ENCODE results near the gene ADAM12.
"Not testable (repeated sequence)": the region's sequence is repeated elsewhere in the genome, so short reads cannot be mapped to it uniquely, and the experiment has no call there.

The ADAM12 gene

DNA sequence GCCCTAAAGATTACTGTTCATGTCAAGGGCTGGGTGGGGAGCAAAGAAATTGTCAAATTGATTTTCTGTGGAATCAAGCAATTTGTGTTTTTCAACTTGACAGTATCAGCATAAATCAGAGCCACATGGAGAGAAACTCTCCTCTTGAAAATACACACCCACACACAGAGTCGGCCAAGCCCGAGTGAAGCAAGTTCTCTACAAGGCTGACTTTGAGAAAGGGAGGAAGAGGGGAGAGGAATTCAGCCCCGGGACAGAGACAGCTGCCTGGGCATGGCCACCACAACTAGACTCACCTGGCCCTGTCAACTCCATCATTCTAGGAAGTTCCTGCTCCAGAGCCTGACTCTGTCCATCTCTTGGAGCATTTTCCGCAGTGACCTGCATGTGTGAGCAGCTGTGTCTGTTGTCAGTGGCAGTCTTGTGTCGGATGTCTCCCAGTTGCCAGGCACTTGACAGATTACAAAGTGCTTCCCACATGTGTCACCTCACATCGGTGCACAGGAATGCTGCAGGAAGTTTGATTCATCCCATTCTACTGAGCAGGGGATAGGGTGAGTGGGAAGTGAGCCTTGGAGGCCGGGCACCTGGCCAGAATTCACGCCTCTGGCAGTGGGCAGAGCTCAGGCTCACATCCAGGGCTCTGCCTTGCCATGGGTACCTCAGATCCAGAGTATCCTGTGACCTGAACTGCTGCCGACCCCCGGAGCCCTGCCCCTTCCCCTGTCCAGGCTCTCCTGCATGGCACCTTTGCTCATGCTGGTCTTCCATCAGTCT lies 37.9 kb downstream of the ADAM12 start:
- H3K4me3 ChIP-seq (ENCODE audit: low read length) = no peak overlapping the region
- H2AFZ ChIP-seq (ENCODE audit: low read depth, low read length) = no peak overlapping the region
- H3K27me3 ChIP-seq (ENCODE audit: low read depth, low read length) = no peaks in the 10 kb centered on the region
- no peak overlapping the region for H3K4me2 ChIP-seq (ENCODE audit: low read length)
- TF ChIP-seq, protein P1, sequence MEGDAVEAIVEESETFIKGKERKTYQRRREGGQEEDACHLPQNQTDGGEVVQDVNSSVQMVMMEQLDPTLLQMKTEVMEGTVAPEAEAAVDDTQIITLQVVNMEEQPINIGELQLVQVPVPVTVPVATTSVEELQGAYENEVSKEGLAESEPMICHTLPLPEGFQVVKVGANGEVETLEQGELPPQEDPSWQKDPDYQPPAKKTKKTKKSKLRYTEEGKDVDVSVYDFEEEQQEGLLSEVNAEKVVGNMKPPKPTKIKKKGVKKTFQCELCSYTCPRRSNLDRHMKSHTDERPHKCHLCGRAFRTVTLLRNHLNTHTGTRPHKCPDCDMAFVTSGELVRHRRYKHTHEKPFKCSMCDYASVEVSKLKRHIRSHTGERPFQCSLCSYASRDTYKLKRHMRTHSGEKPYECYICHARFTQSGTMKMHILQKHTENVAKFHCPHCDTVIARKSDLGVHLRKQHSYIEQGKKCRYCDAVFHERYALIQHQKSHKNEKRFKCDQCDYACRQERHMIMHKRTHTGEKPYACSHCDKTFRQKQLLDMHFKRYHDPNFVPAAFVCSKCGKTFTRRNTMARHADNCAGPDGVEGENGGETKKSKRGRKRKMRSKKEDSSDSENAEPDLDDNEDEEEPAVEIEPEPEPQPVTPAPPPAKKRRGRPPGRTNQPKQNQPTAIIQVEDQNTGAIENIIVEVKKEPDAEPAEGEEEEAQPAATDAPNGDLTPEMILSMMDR (IDR thresholded peaks at IDR 0.05; ENCODE audit: low read depth, low read length) = no peak
- TF ChIP-seq EZH2phosphoT487 (IDR thresholded peaks at IDR 0.05; ENCODE audit: low read depth) = no peak
- no peaks in the 10 kb centered on the region for H3K79me2 ChIP-seq (ENCODE audit: low read length)
- no peaks in the 10 kb centered on the region for H3K4me1 ChIP-seq (ENCODE audit: low read length)
- no peak overlapping the region for H3K27ac ChIP-seq (ENCODE audit: low read length)
- no peaks in the 10 kb centered on the region for H4K20me1 ChIP-seq (ENCODE audit: insufficient read depth, low read length)
- no peak overlapping the region for H3K9ac ChIP-seq (ENCODE audit: low read length)
- H3K36me3 ChIP-seq (replicated peaks; ENCODE audit: low read depth, low read length) = no peaks in the 10 kb centered on the region
- H3K9me3 ChIP-seq (ENCODE audit: insufficient read depth, low read length) = no peaks in the 10 kb centered on the region

DNA sequence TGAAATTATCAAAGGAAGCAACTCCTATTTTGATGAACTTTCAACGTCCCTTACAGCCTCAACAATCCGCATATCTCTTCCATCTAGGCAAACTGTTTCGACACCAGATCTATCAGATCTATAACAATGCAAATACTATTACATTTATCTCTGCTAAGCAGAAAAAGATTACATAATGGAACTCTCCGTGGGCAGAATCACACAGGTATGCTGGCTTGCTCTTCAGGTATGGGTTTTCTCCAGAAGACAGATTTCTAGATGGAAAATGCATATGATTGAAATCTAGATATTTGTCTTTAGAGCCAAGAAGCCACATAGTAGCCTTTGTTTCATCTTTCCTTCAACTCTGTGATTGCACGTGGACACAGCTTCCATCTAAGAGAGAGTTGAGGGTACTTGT lies 38.6 kb downstream of the ADAM12 start:
- Histone ChIP-seq H3K4me2 (ENCODE audit: low read length) (no peak overlapping the region), H2AFZ (ENCODE audit: low read depth, low read length) (no peak overlapping the region), H3K4me1 (ENCODE audit: low read length) (no peaks in the 10 kb centered on the region), H3K79me2 (ENCODE audit: low read length) (no peaks in the 10 kb centered on the region), H4K20me1 (ENCODE audit: insufficient read depth, low read length) (no peaks in the 10 kb centered on the region), H3K36me3 (replicated peaks; ENCODE audit: low read depth, low read length) (no peaks in the 10 kb centered on the region), H3K27me3 (ENCODE audit: low read depth, low read length) (no peaks in the 10 kb centered on the region), H3K4me3 (ENCODE audit: low read length) (no peak overlapping the region), H3K27ac (ENCODE audit: low read length) (no peak overlapping the region), H3K9me3 (ENCODE audit: insufficient read depth, low read length) (no peaks in the 10 kb centered on the region), H3K9ac (ENCODE audit: low read length) (no peak overlapping the region)
- TF ChIP-seq EZH2phosphoT487 (IDR thresholded peaks at IDR 0.05; ENCODE audit: low read depth) = no peak
- TF ChIP-seq, protein P1 (IDR thresholded peaks at IDR 0.05; ENCODE audit: low read depth, low read length) = no peak

DNA sequence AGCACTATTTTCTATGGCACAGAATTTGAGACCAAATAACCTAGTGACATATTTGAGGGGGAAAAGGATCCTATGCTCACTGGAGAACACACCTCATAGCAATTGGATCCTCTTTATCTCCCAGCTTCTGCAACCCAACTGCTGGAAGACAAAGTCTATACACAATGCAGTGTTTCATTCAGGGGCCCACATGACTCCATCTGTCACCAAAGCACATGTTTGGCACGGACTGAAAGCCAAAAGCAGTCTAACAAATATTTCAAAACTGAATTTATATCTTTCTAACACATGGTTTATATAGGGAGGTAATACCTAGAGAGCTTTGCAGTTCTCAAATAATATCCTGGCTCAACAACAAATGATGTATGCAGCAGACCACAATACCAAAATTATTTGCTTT lies 39.2 kb downstream of the ADAM12 start:
- TF ChIP-seq EZH2phosphoT487 (IDR thresholded peaks at IDR 0.05; ENCODE audit: low read depth) = no peak
- TF ChIP-seq, protein P1 (IDR thresholded peaks at IDR 0.05; ENCODE audit: low read depth, low read length) = no peak
- Histone ChIP-seq H3K4me1 (ENCODE audit: low read length) (no peaks in the 10 kb centered on the region), H3K4me3 (ENCODE audit: low read length) (no peak overlapping the region), H3K4me2 (ENCODE audit: low read length) (no peak overlapping the region), H3K27me3 (ENCODE audit: low read depth, low read length) (no peaks in the 10 kb centered on the region), H2AFZ (ENCODE audit: low read depth, low read length) (no peak overlapping the region), H4K20me1 (ENCODE audit: insufficient read depth, low read length) (no peaks in the 10 kb centered on the region), H3K36me3 (replicated peaks; ENCODE audit: low read depth, low read length) (no peaks in the 10 kb centered on the region), H3K27ac (ENCODE audit: low read length) (no peak overlapping the region), H3K9ac (ENCODE audit: low read length) (no peak overlapping the region), H3K9me3 (ENCODE audit: insufficient read depth, low read length) (no peaks in the 10 kb centered on the region), H3K79me2 (ENCODE audit: low read length) (no peaks in the 10 kb centered on the region)

DNA sequence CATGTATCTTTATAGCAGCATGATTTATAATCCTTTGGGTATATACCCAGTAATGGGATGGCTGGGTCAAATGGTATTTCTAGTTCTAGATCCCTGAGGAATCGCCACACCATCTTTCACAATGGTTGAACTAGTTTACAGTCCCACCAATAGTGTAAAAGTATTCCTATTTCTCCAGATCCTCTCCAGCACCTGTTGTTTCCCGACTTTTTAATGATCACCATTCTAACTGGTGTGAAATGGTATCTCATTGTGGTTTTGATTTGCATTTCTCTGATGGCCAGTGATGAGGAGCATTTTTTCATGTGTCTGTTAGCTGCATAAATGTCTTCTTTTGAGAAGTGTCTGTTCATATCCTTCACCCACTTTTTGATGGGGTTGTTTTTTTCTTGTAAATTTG lies 44.8 kb downstream of the ADAM12 start:
- not testable (repeated sequence) for H3K9ac ChIP-seq (ENCODE audit: low read length); H3K4me3 ChIP-seq (ENCODE audit: low read length); H3K9me3 ChIP-seq (ENCODE audit: insufficient read depth, low read length); H3K27ac ChIP-seq (ENCODE audit: low read length); H3K4me1 ChIP-seq (ENCODE audit: low read length); H3K4me2 ChIP-seq (ENCODE audit: low read length); H2AFZ ChIP-seq (ENCODE audit: low read depth, low read length); H4K20me1 ChIP-seq (ENCODE audit: insufficient read depth, low read length); H3K27me3 ChIP-seq (ENCODE audit: low read depth, low read length); H3K79me2 ChIP-seq (ENCODE audit: low read length); H3K36me3 ChIP-seq (replicated peaks; ENCODE audit: low read depth, low read length)

Data from OCI-LY3 (cell line).